Activated CD8-positive, alpha-beta memory T cell treated with anti-CD3 and anti-CD28 coated beads for 1 hour (primary cell): ENCODE results near the gene TREML4.

Experiments used
- DNase-seq, 2 donors: peaks; one replicate each; pipeline ENCODE4 v3.0.0-alpha.2; 2020; ENCODE audit warnings: low read depth in 1 of 2; ENCODE audit errors: extremely low read depth in 1 of 2

The TREML4 gene

DNA sequence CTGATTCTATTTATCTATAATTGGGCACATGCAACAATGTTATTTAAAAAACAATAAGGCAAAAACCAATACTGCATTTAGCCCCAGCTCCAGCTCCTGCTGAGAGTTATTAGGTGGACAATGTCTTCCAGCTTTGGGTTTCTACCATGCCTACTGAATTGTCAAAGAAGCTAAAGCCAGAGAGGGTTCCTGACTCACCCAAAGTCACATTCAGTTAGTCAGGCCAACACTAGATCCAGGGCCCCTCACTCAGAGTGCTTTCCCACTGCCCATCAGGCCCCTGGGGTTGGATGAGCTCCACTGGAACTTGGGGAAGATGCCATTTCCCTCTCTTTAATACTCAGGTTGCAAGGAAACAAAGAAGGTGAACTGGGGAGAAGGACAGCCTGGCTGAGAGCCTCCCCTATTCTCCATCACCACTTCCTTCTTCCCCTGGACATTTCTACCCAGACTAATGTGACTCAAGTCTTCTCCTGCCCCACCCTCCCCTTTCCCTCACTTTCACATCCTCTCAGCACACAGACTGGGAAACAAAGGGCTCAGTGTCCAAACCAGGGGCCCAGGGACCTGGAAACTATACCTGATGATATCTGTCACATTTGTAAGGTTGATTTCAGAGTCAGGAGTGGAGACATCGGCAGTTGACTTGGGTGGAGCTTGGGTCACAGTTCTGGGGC lies 52.4 kb downstream of the TREML4 start:
- DNase-seq = no peak

DNA sequence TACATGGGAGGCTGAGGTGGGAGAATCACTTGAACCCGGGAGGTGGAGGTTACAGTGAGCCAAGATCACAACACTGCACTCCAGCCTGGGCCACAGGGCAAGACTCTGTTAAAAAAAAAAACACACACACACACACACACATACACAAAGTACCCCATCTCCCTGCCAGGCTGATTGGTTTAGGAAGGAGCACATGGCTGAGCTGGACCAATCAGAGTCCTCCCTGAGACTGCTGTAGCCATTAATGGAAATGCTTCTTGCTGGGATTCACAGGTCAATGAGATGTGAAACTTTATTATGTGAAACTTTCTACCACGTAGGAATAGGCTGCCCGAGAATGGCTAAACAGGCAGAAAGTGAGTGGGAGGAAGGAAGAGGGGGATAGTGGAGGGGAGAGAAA lies 55.5 kb downstream of the TREML4 start:
- DNase-seq = no peak

DNA sequence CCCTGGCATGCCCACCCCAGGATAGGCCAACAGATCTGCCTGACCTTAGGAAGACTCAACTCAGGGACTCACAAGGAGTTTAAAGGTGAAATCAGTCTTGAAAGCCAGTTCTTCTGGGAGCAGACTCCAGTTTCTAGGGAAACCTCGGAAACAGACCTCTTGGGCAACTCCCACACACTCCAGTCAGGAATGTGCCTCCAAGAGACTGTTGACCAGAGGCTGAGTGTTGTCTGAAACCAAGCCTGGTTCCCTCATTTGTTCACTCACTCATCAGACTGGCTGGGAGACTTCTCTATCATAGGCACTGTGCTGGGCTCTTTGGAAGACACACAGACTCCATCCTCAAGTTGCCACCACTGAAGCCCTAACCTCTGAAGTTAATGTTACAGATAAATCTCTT lies 56.6 kb downstream of the TREML4 start:
- DNase-seq = no peak

DNA sequence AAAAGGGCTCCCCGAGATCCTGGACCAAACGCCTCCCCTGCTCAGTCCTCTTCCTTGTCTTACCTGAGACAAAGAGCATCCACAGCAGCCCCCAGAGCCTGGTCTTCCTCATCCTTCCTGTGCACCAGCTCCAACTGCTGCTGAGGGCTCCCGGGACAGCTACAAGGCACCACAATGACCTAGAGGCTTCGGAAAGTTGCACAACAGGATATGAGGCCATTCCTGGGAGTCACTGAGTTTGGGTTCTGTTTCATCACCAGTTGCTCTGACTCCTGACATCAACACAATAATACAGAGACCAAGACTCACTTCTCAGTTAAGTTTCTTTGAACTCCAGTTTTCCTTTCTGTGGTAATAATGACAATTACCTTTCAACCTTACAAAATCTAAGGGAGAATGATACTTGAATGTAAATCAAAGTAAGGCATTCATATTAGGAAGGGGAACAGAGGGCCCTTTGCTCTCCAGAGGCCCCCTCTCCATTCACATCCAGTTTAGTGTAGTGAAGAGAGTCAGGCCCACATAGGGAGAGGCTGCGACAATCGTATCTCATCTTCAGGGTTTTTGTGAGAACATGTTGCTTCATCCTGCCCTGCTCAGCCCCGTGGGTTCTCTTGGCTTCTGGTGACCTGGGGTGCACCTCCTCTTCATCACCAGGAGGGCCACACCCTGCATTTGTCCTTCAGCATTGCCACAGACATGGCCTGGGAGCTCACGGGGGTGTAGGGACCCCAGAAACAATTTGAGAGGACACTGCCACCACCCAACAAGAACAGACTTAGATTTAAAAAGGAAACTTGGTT lies 58.6 kb downstream of the TREML4 start, which contains the start of gene TREM1:
TSS of gene TREM1 (minus strand) at position 139 of the 803 bp plus-strand sequence. CDS start at position 112, 27 bp downstream.
- no peak for DNase-seq

DNA sequence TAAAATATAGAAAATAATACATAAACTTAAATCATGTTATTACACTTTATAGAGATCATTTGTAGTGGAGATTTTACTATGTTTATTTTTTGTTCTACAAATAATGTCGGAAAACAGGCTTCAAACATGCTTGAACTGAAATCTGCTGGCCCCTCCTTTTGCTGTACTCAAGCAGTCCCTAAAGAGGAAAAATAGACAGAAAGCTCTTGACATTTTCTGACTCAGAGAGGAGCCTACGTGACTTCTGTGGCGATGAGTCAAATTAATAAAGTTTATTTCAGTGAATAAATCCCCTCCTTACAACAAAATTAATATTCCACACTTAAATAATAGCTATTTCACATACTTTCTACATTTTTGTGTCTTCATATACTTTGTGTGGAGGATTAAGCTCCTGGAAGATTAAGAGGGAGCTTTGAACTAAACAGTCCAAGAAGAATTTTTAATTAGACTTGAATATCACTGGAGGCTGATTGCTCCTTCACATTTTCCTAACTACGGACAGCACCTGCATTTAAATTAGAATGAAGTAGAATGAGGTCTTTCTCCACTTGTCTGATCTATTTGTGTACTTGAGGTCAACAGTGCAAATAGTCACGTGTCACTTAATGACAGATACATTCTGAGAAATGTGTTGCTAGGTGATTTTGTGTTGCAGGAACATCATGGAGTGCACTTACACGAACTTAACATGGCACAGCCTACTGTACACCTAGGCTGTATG lies 60.0 kb downstream of the TREML4 start:
- no peak for DNase-seq
